ENCODE results near the gene FAU. TPM values are rescaled to one million over a fixed set of nuclear protein-coding genes. Genes with fewer than 3 reads are reported as not detected.
A peak's percentile ranks its signal among the peaks of the same experiment; 100 is the strongest.
"Not testable (repeated sequence)": the region's sequence is repeated elsewhere in the genome, so short reads cannot be mapped to it uniquely, and the experiment has no call there.

The FAU gene
- total RNA-seq, 1 experiment from 2014 or later, result 1,014 TPM

- Histone ChIP-seq H3K4me3 (ENCODE audit: insufficient read depth, low read depth, low read length) (no peak overlapping the region), H3K27me3 (ENCODE audit: control insufficient read depth, insufficient read depth, low read length) (no peaks in the 10 kb centered on the region), H3K36me3 (replicated peaks; ENCODE audit: control insufficient read depth, insufficient read depth, low read length) (no peaks in the 10 kb centered on the region)
- DNase-seq, result peak; percentile 36
Measured at GRCh38 chr11:65150509-65151299, 28.8 kb upstream of the FAU start.

GRCh38 chr11:65150131-65150508, 28.2 kb upstream of the FAU start:
- not testable (repeated sequence) for H3K36me3 ChIP-seq (replicated peaks; ENCODE audit: control insufficient read depth, insufficient read depth, low read length); DNase-seq; H3K4me3 ChIP-seq (ENCODE audit: insufficient read depth, low read depth, low read length); H3K27me3 ChIP-seq (ENCODE audit: control insufficient read depth, insufficient read depth, low read length)

- H3K36me3 ChIP-seq (replicated peaks; ENCODE audit: control insufficient read depth, insufficient read depth, low read length), result no peaks in the 10 kb centered on the region
- H3K27me3 ChIP-seq (ENCODE audit: control insufficient read depth, insufficient read depth, low read length), result no peaks in the 10 kb centered on the region
- no peak for DNase-seq
- H3K4me3 ChIP-seq (ENCODE audit: insufficient read depth, low read depth, low read length), result no peak overlapping the region
Measured at GRCh38 chr11:65148657-65149056, 26.7 kb upstream of the FAU start.

- Histone ChIP-seq H3K4me3 (ENCODE audit: insufficient read depth, low read depth, low read length) (no peak overlapping the region), H3K36me3 (replicated peaks; ENCODE audit: control insufficient read depth, insufficient read depth, low read length) (no peaks in the 10 kb centered on the region), H3K27me3 (ENCODE audit: control insufficient read depth, insufficient read depth, low read length) (no peaks in the 10 kb centered on the region)
- no peak for DNase-seq
Measured at GRCh38 chr11:65147352-65148075, 25.6 kb upstream of the FAU start.

- peaks cover 2% of the 10 kb centered on the region for H3K27me3 ChIP-seq (ENCODE audit: control insufficient read depth, insufficient read depth, low read length)
- no peak overlapping the region for H3K4me3 ChIP-seq (ENCODE audit: insufficient read depth, low read depth, low read length)
- DNase-seq, result no peak
- no peaks in the 10 kb centered on the region for H3K36me3 ChIP-seq (replicated peaks; ENCODE audit: control insufficient read depth, insufficient read depth, low read length)
Measured at GRCh38 chr11:65141896-65142494, 20.1 kb upstream of the FAU start.

GRCh38 chr11:65136515-65137096, 14.7 kb upstream of the FAU start:
- DNase-seq, result no peak
- Histone ChIP-seq H3K36me3 (replicated peaks; ENCODE audit: control insufficient read depth, insufficient read depth, low read length) (peaks cover 11% of the 10 kb centered on the region), H3K4me3 (ENCODE audit: insufficient read depth, low read depth, low read length) (no peak overlapping the region), H3K27me3 (ENCODE audit: control insufficient read depth, insufficient read depth, low read length) (peaks cover 2% of the 10 kb centered on the region)

- Histone ChIP-seq H3K36me3 (replicated peaks; ENCODE audit: control insufficient read depth, insufficient read depth, low read length) (peaks cover 18% of the 10 kb centered on the region), H3K4me3 (ENCODE audit: insufficient read depth, low read depth, low read length) (peak overlapping the region; percentile 40), H3K27me3 (ENCODE audit: control insufficient read depth, insufficient read depth, low read length) (peaks cover 2% of the 10 kb centered on the region)
- no peak for DNase-seq
Measured at GRCh38 chr11:65135633-65136145, 13.8 kb upstream of the FAU start.

GRCh38 chr11:65134952-65135632, 13.2 kb upstream of the FAU start:
- peak; percentile 98 for DNase-seq
- Histone ChIP-seq H3K27me3 (ENCODE audit: control insufficient read depth, insufficient read depth, low read length) (peaks cover 1% of the 10 kb centered on the region), H3K4me3 (ENCODE audit: insufficient read depth, low read depth, low read length) (peak overlapping the region; percentile 96), H3K36me3 (replicated peaks; ENCODE audit: control insufficient read depth, insufficient read depth, low read length) (peaks cover 18% of the 10 kb centered on the region)

- Histone ChIP-seq H3K36me3 (replicated peaks; ENCODE audit: control insufficient read depth, insufficient read depth, low read length) (peaks cover 23% of the 10 kb centered on the region), H3K27me3 (ENCODE audit: control insufficient read depth, insufficient read depth, low read length) (no peaks in the 10 kb centered on the region), H3K4me3 (ENCODE audit: insufficient read depth, low read depth, low read length) (peak within 1 kb of the TSS; percentile 96)
- DNase-seq, result peak; percentile 97
Measured at GRCh38 chr11:65134240-65134951, 12.5 kb upstream of the FAU start, which contains the start of gene SYVN1. SYVN1 (minus strand) TSS chr11:65134519; CDS start chr11:65133601, 918 bp downstream.

- DNase-seq, result no peak
- Histone ChIP-seq H3K36me3 (replicated peaks; ENCODE audit: control insufficient read depth, insufficient read depth, low read length) (peaks cover 27% of the 10 kb centered on the region), H3K27me3 (ENCODE audit: control insufficient read depth, insufficient read depth, low read length) (no peaks in the 10 kb centered on the region), H3K4me3 (ENCODE audit: insufficient read depth, low read depth, low read length) (peak overlapping the region; percentile 96)
Measured at GRCh38 chr11:65133724-65134123, 11.8 kb upstream of the FAU start.

- peak overlapping the region; percentile 96 for H3K4me3 ChIP-seq (ENCODE audit: insufficient read depth, low read depth, low read length)
- no peaks in the 10 kb centered on the region for H3K27me3 ChIP-seq (ENCODE audit: control insufficient read depth, insufficient read depth, low read length)
- peak; percentile 91 for DNase-seq
- H3K36me3 ChIP-seq (replicated peaks; ENCODE audit: control insufficient read depth, insufficient read depth, low read length), result peaks cover 29% of the 10 kb centered on the region
Measured at GRCh38 chr11:65132988-65133700, 11.2 kb upstream of the FAU start.

- Histone ChIP-seq H3K36me3 (replicated peaks; ENCODE audit: control insufficient read depth, insufficient read depth, low read length) (peaks cover 34% of the 10 kb centered on the region), H3K27me3 (ENCODE audit: control insufficient read depth, insufficient read depth, low read length) (no peaks in the 10 kb centered on the region), H3K4me3 (ENCODE audit: insufficient read depth, low read depth, low read length) (no peak overlapping the region)
- no peak for DNase-seq
Measured at GRCh38 chr11:65132238-65132987, 10.5 kb upstream of the FAU start.

Measured in H7 (cell line).